Stomach (tissue), 9 donors: ENCODE data around the gene RASSF5. TPM values are rescaled to one million over a fixed set of nuclear protein-coding genes. Genes with fewer than 3 reads are reported as not detected.
A peak's percentile ranks its signal among the peaks of the same experiment; 100 is the strongest.

Source experiments
- DNase-seq, 2 donors: peaks; one replicate each; pipeline versions ENCODE4 v3.0.0 to v3.0.0-alpha.2; 2013 to 2019
- H3K27ac ChIP-seq, 5 donors: fragments of 200-600 bp in 4 of 5; sonication (generic) in 4 of 5; one replicate each; pipeline ENCODE4 v1.5.1; 2013 to 2019; ENCODE audit warnings: mild to moderate bottlenecking in 1 of 5, moderate library complexity in 1 of 5
- H3K27me3 ChIP-seq, 3 donors: fragments of 200-600 bp; sonication (generic); one replicate each; pipeline ENCODE4 v1.5.1; 2017 to 2019; ENCODE audit warnings: mixed run types in 1 of 3
- H3K36me3 ChIP-seq, 4 donors: fragments of 200-600 bp; sonication (generic); 1 replicate in 3 of 4; 2 replicates in 1 of 4; pipeline ENCODE4 v1.5.1; 2016 to 2019
- H3K4me1 ChIP-seq, 4 donors: fragments of 200-600 bp; sonication (generic); one replicate each; pipeline ENCODE4 v1.5.1; 2016 to 2019
- H3K4me3 ChIP-seq, 4 donors: fragments of 200-600 bp; sonication (generic) in 3 of 4; one replicate each; pipeline ENCODE4 v1.5.1; 2016 to 2019; ENCODE audit warnings: mild to moderate bottlenecking in 1 of 4
- H3K9me3 ChIP-seq, 4 donors: fragments of 200-600 bp; sonication (generic); one replicate each; pipeline ENCODE4 v1.5.1; 2016 to 2019
- EP300 ChIP-seq: sonication (generic); formaldehyde crosslinking; IDR thresholded peaks from one replicate; pipeline ENCODE4 v1.6.1; 2017; ENCODE audit warnings: antibody characterized with exemption
- POLR2A ChIP-seq, 4 donors: fragments of 450-650 bp; IDR thresholded peaks; one replicate each; pipeline ENCODE4 v1.6.1; 2016; ENCODE audit warnings: antibody characterized with exemption in 4 of 4, control low read depth in 2 of 4, mild to moderate bottlenecking in 1 of 4, moderate library complexity in 1 of 4
- POLR2AphosphoS5 ChIP-seq, 3 donors: sonication (generic); formaldehyde crosslinking; IDR thresholded peaks; one replicate each; pipeline ENCODE4 v1.6.1; 2016; ENCODE audit warnings: antibody characterized with exemption in 3 of 3
- WGBS, 5 donors: extraction: QIAGEN DNeasy Blood & Tissue Kit in 3 of 5; methylation state at CpG; one replicate each; pipeline versions ENCODE4 v1.1.5 to v1.1.7; 2013 to 2018; 5-methylcytosine and 5-hydroxymethylcytosine counted together
- intact Hi-C: fragments of 100-400 bp; cut with DNase I; formaldehyde crosslinking; loops from one replicate; pipeline ENCODE4 v1.15.1; 2023; ENCODE audit warnings: low total_unique reads
- polyA plus RNA-seq, 3 donors: library from polyadenylated mRNA; stranded (reverse); fragments of 200-250 nt; gene quantifications; one replicate each; pipeline ENCODE4 v1.2.3, GENCODE V29; 2013
- total RNA-seq, 5 donors: library from RNA; depleted of rRNA; stranded (reverse); fragments of >200 nt; gene quantifications; one replicate each; pipeline versions ENCODE4 v1.1.0 to v1.2.3, GENCODE V29; 2014 to 2016
- TF ChIP-seq, protein P1 (sequence below), 7 experiments: fragments of 450-650 bp in 4 of 7; fragments of 200-600 bp in 3 of 7; sonication (generic) in 3 of 7; IDR thresholded peaks; one replicate each; pipeline ENCODE4 v1.5.1; 2016 to 2019; ENCODE audit warnings: antibody characterized with exemption in 7 of 7, control low read depth in 2 of 7, mild to moderate bottlenecking in 1 of 7
- donor health status: healthy with polysubstance abuse.
- donor health status: Bipolar disorder and iron deficiency.
- donor health status: healthy.

RASSF5 gene
- total and polyA plus RNA-seq, 8 donors, result 2.2 to 44.5 (median 7.5) TPM

DNA sequence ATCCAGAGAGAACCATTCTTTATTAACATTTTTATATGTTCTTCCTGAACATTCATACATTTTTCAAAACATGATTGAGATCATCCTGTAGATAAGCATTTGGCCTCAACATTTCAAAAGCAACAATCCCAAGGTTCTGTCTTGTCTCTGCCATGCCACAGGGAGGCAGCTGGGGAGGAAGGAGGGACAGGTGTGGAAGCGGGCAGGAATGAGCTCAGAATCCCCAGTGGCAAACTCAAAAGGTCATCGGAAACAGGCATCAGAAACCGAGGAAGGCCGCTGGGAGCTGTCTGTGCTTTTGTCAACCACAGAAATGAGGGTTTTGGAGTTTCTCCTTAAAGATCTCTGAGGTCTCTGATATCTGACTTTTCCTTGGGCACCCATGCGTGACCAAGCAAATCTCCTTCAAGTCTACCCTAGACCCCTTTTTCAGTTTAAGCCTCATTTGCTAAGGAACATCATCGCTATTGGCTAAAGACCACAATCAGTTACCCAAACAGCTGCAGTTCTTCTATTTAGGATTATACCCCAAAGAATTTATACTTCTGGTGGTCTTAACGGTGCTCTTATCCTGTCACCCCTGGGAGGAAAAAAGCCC is 34.0 kb downstream of the RASSF5 start:
- Histone ChIP-seq H3K27me3 (no peaks in the 10 kb centered on the region), H3K4me1 (peaks cover 31 to 61% (median 51%) of the 10 kb centered on the region in 4 donors), H3K4me3 (no peak overlapping the region), H3K27ac (peak overlapping the region; percentile 74 to 85 (median 84)), H3K9me3 (no peaks in the 10 kb centered on the region), H3K36me3 (peaks cover 0 to 7% (median 3%) of the 10 kb centered on the region in 4 donors)
- no peak for DNase-seq
- WGBS, 5 donors, result 88 to 95% (median 94%) methylated on average over 7 of the region's 7 CpGs
- intact Hi-C loops, result no loop called here
- TF ChIP-seq, protein P1, sequence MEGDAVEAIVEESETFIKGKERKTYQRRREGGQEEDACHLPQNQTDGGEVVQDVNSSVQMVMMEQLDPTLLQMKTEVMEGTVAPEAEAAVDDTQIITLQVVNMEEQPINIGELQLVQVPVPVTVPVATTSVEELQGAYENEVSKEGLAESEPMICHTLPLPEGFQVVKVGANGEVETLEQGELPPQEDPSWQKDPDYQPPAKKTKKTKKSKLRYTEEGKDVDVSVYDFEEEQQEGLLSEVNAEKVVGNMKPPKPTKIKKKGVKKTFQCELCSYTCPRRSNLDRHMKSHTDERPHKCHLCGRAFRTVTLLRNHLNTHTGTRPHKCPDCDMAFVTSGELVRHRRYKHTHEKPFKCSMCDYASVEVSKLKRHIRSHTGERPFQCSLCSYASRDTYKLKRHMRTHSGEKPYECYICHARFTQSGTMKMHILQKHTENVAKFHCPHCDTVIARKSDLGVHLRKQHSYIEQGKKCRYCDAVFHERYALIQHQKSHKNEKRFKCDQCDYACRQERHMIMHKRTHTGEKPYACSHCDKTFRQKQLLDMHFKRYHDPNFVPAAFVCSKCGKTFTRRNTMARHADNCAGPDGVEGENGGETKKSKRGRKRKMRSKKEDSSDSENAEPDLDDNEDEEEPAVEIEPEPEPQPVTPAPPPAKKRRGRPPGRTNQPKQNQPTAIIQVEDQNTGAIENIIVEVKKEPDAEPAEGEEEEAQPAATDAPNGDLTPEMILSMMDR (IDR thresholded peaks at IDR 0.05), result no peak
- TF ChIP-seq POLR2A (IDR thresholded peaks at IDR 0.05) (no peak), EP300 (no peak), POLR2AphosphoS5 (IDR thresholded peaks at IDR 0.05) (no peak)

DNA sequence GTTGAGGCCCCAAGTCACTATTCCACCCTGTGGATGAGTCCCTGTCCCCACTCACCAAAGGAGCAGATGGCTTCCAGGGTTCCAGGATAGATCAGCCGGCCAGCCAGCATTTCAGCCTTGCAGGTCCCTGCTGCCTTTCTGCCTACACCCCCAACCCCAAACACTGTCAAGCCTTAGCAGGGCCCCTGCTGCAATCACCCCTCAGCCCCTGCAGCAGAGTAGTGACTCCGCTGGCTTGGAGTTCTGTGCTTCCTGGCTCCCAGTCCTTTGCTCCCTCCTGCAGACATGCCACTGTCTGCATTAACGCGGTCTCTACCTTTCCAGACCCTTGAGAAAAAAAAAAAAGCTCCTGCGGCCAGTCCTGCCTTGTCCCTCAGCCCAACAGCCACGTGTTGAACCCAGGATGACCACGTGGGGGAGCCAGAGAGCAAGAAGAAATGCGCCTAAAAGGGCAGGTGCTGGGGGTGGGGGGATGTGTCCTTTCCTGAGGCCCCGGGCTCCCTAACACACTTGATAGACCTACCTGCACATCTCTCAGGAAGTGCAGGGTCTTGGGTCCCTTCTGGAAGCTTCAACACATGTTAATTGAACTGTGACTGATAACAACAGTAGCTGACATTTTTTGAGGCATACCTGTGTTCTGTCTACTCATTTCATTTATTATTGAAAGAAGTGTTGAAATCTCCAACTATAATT is 37.4 kb downstream of the RASSF5 start:
- H3K27ac ChIP-seq, result no peak overlapping the region
- TF ChIP-seq POLR2AphosphoS5 (IDR thresholded peaks at IDR 0.05) (no peak), EP300 (no peak), POLR2A (IDR thresholded peaks at IDR 0.05) (no peak)
- TF ChIP-seq, protein P1 (IDR thresholded peaks at IDR 0.05), result peak in 5 of 7 experiments; percentile 81 to 88 (median 85)
- H3K9me3 ChIP-seq, result no peaks in the 10 kb centered on the region
- intact Hi-C loops, result loop anchor here (5.0 kb wide), 1 partner anchor 38 kb away; no protein-coding TSS in a partner anchor
- DNase-seq, result peak; percentile 80 to 85
- WGBS, 5 donors, result 7 to 16% (median 13%) methylated on average over 7 to 9 of the region's 9 CpGs
- no peaks in the 10 kb centered on the region for H3K27me3 ChIP-seq
- no peak overlapping the region for H3K4me3 ChIP-seq
- H3K36me3 ChIP-seq, result no peaks in the 10 kb centered on the region
- H3K4me1 ChIP-seq, result peaks cover 23 to 30% (median 25%) of the 10 kb centered on the region in 4 donors

DNA sequence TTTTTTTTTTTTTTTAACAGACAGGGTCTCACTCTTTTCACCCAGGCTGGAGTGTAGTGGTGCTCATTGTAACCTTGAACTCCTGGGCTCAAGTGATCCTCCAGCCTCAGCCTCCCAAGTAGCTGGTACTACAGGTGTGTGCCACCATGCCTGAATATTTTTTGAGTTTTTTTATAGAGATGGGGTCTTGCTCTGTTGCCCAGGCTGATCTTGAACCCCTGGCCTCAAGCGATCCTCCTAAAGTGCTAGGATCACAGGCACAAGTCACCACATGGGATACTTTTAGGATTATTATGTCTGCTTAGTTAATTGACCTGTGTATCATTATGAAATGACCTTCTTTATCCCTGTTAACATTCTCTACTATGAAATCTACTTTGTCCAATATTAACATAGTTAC is 38.0 kb downstream of the RASSF5 start:
- intact Hi-C loops, result loop anchor here (5.0 kb wide), 1 partner anchor 37 kb away; no protein-coding TSS in a partner anchor
- H3K36me3 ChIP-seq, result no peaks in the 10 kb centered on the region
- no peak for DNase-seq
- WGBS, 5 donors, result 85 to 100% (median 97%) methylated on average over 1 of the region's 1 CpG
- no peak overlapping the region for H3K27ac ChIP-seq
- no peaks in the 10 kb centered on the region for H3K9me3 ChIP-seq
- no peaks in the 10 kb centered on the region for H3K27me3 ChIP-seq
- H3K4me1 ChIP-seq, result peaks cover 16 to 23% (median 19%) of the 10 kb centered on the region in 4 donors
- H3K4me3 ChIP-seq, result no peak overlapping the region
- TF ChIP-seq POLR2AphosphoS5 (IDR thresholded peaks at IDR 0.05), result no peak
- TF ChIP-seq POLR2A (IDR thresholded peaks at IDR 0.05), result no peak
- TF ChIP-seq, protein P1 (IDR thresholded peaks at IDR 0.05), result no peak
- TF ChIP-seq EP300, result no peak

DNA sequence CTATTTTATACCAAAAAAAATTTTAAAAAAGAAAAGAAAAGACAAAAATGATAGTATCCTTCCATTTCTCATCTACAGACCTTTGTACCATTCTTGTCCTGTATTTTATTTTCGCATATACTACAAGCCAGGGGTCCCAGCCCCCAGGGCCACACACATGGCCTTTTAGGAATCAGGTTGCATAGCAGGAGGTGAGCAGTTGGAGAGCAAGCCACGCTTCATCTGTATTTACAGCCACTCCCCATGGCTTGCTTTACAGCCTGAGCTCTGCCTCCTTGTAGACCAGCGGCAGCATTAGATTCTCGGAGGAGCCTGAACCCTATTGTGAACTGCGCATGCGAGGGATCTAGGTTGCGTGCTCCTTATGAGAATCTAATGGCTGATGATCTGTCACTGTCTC is 39.8 kb downstream of the RASSF5 start:
- intact Hi-C loops, result loop anchor here (5.0 kb wide), 1 partner anchor 35 kb away; no protein-coding TSS in a partner anchor
- Histone ChIP-seq H3K27me3 (no peaks in the 10 kb centered on the region), H3K36me3 (no peaks in the 10 kb centered on the region), H3K4me3 (no peak overlapping the region), H3K27ac (no peak overlapping the region), H3K4me1 (peaks cover 4 to 11% (median 7%) of the 10 kb centered on the region in 4 donors), H3K9me3 (no peaks in the 10 kb centered on the region)
- no peak for TF ChIP-seq EP300
- TF ChIP-seq, protein P1 (IDR thresholded peaks at IDR 0.05), result no peak
- no peak for TF ChIP-seq POLR2A (IDR thresholded peaks at IDR 0.05)
- no peak for TF ChIP-seq POLR2AphosphoS5 (IDR thresholded peaks at IDR 0.05)
- 62 to 92% (median 80%) methylated on average over 7 of the region's 7 CpGs for WGBS, 5 donors
- no peak for DNase-seq
